Right hindlimb (tissue), 1 donor: Measurements from ENCODE around the gene LRRC10B.
"Not testable (repeated sequence)": the region's sequence is repeated elsewhere in the genome, so short reads cannot be mapped to it uniquely, and the experiment has no call there.

Experiments
- DNase-seq: peaks from one replicate; pipeline ENCODE4 v3.0.0-alpha.2; 2018

Gene LRRC10B

DNA sequence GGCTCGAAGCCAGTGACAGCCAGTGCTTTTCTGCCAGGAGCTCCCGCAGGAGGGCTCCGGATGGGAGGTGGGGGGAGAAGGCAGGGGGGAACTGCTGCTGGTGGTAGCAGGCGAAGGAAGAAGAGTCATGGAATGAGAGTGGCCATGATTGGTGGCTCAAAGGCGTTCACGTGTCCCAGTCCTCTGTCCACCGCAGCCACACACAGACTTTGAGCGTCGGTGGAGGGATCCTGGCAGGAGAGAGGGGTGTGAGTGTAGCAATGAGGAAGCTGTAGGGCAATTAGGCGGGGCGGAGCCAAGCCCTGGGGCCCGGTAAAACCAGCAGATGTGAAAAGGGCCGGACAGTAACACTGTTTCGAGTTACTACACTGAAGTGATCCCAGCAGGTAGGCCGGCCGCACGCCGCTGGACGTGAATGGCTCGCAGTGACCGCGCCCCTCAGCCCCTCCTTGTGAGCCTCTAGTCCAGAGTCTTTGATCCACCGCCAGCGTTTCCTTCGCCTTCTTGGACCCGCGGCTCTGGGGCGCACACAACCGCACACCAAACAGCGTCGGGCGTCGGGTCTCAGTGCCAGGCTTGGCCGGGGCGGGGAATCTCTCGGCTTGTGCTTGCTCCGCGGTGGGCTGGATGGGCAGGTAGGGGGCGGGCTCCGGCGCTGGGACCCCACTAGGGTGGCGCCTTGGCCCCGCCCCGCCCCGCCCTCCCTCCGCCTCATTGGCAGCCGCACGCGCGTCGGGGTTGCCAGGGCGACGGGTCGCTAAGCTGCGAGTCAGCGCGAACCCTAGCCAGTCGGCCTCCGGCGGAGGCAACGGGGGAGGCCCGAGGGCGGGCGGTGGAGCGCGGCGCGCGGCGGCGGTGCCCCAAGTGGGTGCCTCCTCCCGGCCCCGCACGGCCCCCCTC is at the start of gene LRRC10B:
TSS of gene LRRC10B (plus strand) at position 788 of the 900 bp plus-strand sequence. CDS start 250 bp downstream, outside the sequence.
- peak; percentile 58 for DNase-seq

DNA sequence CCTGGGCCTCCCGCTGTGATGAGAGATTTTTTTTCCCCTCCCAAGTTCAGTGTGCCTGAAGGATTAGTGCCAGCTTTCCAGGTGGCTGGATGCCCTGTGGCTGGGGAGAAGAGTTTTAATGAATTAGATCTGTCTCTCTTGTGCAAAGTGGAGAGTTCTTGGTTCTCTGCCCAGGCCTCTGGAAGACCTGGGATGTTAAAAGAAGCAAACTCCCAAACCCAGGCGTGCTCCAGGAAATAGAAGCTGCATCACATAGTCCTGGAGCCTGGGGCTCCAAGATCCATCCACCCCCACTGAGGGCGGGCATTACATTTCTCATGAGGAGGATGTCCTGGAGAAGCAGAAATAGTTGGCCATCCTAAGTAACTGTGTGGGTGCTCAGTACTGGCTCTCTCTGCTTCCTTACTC is 48.1 kb upstream of the LRRC10B start:
- peak; percentile 81 for DNase-seq

DNA sequence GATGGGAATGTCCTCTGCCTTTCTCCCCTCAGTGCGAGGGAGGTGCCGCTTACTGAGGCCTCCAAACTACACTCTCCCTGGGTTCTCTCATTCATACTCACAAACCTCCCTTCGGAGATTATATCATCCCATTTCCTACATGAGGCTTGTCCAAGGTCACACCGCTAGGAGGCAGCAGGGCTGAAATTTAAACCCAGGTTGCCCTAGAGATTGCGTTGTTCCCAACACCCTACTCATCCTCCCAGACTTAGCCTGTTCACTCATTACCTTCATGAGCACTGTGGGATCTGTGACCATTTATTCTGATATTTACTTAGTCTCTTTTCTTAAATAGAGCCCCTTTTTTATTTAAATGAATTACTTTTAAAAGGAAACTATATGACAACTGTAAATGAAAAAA is 47.6 kb upstream of the LRRC10B start:
- no peak for DNase-seq

DNA sequence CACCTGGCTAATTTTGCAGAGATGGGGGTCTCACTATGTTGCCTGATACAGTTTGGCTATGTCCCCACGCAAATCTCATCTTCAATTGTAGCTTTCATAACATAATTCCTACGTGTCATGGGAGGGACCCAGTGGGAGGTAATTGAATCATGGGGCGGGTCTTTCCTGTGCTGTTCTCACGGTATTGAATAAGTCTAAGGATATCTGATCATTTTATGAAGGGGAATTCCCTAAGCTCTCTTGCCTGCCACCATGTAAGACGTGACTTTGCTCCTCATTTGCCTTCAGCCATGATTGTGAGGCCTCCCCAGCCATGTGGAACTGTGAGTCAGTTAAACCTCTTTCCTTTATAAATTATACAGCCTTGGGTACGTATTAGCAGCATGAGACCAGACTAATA is 40.9 kb upstream of the LRRC10B start:
- DNase-seq: not testable (repeated sequence)

DNA sequence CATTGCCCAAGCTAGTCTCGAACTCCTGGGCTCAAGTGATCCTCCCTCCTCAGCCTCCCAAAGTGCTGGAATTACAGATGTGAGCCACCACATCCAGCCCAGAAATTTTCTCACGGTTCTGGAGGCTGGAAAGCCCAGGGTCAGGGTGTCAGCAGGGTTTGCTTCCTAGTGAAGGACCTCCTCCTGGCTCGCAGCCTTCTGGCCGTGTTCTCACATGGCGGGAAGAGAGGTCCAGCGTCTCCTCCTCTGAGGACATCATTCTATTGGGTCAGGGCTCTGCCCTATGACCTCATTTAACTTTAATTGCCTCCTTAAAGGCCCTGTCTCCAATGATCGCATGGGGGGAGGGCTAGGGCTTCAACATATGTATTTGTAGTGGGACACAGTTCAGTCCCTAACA is 40.5 kb upstream of the LRRC10B start:
- DNase-seq: no peak

DNA sequence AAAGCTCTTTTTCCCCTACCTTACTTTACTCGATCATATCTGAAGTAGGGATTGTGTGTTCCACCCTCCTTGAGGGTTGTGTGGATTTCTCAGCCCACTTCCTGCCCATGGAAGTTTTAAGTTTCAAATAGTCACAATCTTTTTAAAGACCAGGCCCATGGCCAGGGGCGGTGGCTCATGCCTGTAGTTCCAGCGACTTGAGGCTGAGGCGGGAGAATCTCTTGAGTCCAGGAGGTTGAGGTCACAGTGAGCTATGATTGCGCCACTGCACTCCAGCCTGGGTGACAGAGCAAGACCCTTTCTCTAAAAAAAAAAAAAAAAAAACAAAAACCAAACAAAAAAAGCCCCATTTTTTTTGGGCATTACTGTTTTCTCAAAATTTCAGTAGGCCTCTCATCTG is 36.3 kb upstream of the LRRC10B start:
- peak; percentile 63 for DNase-seq

DNA sequence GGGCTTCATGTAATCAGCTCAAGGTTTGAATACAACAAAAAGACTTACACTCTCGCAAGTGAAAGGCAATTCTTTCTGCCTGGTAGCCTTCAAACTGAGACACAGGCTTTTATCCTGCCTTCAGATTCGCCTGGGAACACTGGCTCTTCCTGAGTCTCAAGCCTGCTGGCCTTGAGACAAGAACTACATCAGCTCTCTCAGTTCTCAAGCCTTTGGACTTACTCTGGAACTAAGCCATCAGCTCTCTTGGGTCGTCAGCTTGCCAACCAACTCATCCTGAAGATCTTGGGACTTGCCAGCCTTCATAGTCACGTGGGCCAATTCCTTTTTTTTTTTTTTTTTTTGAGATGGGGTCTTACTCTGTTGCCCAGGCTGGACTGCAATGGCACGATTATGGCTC is 35.7 kb upstream of the LRRC10B start:
- peak; percentile 58 for DNase-seq

DNA sequence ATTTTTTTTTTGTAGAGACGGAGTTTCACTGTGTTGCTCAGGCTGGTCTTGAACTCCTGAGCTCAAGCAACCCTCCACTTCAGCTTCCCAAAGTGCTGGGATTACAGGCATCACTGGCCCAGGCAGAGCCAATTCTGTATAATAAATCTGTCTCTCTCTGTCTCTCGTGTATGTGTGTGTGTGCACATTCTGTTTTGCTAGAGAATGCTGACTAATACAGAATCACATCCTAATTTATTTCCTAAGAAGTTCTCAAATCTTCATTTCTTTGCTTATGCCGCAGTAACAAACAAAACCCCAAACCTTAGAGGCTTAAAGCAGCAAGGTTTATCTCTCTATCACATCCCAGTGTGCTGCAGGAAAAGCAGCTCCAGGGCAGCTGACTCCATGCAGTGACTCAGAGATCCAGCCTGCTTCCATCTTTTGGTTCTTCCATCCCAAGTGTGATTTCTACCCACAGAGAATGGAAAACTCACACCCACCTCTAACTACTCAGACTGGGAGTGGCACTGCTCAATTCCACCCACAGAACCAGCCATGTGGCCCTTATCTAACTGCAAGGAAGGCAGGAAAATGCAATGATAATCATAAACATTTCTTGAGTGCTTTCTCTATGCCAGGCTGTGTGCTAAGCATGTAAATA is 35.1 kb upstream of the LRRC10B start:
- DNase-seq: no peak

DNA sequence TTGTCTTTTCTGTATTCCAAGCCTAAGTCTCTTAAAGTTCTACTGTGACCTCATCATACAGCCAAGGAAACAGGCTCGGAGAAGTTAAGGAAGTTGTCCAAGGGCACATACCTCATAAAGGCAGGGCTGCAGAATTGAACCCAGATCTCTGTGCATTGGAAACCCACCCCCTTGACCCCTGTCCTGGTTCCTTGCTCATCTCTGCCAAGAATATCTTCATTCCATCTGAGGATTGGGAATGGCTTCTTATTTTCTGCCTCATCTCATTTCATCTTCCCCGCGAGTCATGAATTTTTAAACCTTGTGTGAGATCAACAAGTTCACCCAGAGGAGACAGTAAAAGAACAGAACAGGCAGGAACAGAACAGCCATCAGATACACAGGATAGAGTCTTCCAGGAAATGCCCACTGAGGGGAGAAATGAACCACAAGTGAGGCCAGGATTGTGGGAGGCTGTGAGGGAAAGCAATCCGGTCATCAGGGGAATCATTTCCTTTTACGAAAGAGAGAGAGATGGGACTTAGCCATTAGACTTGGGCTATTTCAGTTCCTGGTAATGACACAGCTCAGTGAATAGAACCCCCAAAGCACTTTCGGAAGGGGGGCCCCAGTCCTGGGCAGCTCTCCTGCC is 34.4 kb upstream of the LRRC10B start:
- no peak for DNase-seq

DNA sequence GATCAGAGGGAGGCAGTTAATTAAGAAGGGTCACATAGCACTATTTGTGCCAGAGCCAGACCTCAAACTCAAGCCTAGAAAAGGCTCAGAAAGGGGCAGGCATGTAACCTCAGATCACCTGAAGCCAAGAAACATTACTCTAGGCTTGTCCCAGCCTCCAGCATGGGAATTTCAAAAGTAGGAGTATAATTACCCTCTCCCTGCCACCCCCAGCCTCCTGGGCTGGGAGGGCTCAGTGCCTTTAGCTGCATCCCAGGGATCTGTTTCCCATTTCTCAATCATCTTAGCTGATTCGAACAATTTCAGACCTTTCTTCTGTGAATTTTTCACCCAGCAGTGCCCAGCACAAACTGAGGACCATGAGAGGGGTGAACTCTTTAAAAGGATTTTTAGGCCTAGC is 33.1 kb upstream of the LRRC10B start:
- DNase-seq: no peak

DNA sequence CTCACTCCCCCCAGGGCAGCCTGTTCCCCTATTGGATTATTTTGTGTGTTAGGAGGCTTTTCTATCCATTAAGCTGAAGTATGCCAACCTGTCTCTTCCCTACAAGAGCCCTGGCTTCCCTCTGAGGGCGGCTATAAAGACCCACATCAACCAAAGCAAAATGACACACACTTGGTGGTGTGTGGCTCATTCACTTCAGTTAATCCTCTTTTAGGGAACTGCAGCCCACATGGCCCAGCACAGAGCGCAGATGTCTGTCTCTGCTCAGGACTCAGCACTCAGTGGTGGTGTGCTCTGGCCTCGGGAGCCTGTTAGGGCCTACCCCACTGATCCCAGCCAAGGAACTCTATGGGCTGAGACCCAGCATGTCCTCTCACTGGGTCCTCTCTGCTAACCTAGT is 32.2 kb upstream of the LRRC10B start:
- no peak for DNase-seq

DNA sequence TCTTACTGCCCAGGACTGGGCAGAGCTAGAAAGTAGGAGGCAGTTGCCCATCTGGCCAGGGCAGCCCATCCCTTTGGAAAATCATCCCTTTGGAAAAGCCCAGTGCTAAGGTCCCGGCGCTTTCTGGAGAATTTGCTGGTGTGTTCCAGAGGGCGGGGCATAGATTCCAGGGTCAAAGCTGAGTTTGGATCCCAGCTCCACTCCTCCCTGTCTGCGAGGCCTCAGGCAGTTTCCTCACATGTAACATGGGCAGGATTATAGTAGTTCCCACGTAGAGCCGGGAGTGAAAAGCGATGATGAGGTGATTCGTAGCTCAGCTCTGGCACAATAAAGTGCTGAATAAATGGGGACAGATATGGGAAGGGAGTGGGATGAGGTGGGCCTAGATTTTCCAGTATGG is 31.4 kb upstream of the LRRC10B start:
- no peak for DNase-seq

DNA sequence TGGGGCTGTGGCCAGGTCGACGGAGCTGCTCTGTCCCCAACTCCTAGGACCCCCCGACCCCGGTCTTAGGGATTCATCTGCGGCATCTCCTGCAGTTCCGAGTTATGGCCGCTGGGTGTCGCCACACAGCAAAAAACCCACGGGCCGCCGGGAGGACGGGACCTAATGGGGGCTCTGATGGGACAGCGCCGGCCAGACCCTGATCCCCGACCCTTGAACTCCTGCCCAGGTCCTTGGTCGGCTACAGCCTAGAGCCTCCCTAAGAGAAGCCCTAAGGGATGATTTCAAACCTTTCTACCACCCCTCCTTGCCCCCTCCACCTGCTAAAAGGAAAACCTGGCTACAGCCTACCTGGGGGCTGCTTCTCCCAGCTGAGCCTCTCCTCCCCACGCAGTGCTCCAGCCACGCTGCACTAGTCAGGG is 30.8 kb upstream of the LRRC10B start:
- peak; percentile 63 for DNase-seq

DNA sequence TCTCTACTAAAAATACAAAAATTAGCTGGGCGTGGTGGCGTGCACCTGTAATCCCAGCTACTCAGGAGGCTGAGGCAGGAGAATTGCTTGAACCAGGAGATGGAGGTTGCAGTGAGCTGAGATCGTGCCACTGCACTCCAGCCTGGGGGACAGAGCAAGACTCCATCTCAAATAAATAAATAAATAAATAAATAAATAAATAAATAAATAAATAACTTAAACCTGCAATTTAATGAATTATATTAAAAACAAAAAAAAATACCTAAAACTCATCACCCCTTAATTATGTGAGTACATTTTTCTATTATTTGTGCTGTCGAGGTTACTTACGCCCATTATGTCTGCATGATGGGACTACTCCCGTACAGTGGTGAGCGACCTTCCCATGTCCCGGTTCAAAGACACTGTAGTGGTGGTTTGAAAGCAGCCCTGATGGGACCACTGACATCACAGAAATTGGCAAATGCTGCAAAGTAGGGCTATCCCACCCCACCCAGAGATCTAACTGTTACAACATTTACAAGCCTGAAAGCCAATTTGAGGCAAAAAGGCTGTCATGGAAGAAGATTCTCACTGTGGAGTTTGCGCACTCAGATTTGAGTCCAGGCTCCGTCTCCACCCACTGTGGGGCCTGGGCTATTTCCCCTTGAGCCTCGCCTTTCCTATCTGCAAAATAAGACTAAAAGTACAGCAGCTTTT is 29.0 kb upstream of the LRRC10B start:
- DNase-seq: not testable (repeated sequence)

DNA sequence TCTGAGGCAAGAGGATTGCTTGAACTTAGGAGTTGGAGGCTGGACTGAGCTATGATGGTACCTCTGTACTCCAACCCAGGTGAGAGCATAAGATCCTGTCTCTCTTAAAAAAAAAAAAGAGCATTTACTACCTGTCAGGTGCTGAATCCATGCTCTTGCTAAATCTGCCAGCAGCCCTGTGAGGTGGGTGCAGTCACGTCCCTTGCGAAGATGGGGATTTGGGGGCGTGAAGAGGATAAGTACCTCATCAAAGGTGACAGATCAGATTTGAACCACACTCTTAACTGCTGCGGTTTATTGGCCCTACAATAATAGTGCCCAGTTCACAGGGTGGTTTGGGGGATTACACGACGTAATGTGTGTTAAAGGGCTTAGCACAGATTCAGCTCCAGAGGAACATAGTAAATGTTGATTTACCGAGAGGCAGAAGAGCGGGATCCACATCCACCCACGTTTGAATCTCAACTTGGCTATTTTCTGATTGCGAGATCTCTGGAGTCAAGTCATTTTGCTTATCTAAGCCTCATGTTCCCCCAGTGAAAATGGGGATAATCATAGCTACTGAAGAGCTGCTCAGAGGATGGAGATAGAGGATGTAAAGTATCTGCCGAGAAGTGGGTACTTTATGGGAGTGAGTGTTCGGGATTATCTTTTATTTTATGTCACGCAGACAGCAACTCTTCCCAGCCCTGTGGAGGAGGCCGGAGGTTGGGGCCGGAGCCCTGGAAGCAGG is 28.1 kb upstream of the LRRC10B start:
- no peak for DNase-seq

DNA sequence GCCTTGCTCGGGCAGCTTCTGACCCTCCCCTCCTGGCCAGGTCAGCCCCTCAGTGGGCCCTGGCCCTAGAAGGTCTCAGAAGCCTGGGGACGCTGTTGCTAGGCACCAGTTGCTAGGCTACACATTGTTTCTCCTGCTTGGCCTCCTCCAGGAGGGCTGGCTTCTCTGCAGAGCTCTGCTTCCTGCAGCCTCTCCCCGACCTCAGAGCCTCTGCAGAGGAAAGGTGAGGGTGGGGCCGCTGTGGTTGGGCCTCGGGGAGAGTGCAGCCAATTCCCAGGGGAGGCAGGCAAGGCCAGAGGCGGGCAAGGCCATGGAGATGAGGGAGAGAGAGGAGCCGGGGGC is 27.6 kb upstream of the LRRC10B start:
- DNase-seq: peak; percentile 71

DNA sequence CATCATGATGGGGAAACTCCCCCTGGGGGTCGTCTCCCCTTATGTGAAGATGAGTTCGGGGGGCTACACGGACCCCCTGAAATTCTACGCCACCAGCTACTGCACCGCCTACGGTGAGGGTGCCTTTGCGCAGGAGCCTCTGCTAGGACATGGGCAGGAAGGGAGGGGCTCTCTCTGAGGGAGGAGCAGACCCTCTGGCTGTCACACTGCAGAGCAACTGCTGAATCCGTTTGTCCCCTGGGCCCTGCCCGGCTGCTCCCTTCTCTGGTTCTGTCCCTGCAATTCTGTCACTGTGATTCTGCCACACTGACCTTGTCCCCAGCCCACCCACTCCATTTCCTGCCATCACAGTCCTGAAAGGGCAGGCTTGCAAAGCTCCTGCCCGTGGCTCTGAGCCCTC is 26.7 kb upstream of the LRRC10B start:
- no peak for DNase-seq

DNA sequence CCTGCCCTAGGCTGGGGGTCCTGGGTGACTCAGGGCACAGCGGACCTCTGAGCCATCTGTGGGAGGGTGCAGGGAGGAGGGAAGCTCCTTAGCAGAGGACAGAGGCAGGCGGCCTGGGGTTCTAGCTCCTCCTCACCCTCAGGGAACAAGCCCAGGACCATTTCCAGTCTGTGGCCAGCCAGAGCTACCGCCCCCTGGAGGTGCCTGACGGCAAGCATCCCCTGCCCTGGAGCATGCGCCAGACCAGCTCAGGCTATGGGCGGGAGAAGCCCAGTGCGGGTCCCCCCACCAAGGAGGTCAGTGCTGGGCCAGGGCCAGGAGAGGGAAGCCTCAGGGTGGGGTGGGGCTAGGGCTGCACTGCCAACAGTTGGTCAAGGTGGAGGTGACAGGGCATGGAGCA is 26.0 kb upstream of the LRRC10B start:
- no peak for DNase-seq

DNA sequence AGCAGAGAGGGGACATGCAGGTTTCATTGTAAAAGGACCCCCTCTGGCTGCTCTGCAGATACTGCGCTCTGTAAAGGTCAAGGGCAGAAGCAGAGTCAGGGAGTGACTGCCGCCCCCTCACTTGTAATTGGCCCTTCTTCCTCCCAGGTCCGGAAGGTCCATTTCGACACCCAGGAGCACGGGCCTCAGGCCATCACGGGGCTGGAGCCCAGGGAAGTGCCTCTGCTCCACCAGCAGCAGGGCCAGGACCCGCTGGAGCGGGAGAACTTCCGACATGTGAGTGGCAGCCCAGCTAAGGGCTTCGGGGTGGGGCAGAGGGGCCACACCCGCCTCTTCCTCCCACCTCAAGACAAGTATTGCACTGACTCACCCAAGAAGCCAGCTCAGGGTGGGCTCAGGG is 24.0 kb upstream of the LRRC10B start:
- no peak for DNase-seq

DNA sequence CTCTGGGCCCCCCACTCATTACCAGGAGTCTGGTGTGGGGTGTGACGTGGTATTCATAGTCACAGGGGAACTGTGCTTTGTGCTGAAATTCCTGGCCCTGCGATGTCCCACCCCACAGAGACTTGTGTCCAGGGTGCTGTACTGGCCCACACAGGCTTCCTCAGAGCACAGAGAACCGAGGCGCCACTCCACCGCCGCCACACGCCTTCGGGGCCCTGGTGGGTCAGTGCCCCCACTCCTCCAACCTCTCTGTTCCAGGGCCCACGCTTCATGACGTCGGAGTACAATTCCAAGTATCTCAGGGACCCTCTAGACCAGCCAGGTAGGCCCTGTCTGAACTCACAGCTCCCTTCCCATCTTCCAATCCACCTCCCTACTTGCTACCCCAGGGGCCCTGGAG is 23.5 kb upstream of the LRRC10B start:
- DNase-seq: no peak

DNA sequence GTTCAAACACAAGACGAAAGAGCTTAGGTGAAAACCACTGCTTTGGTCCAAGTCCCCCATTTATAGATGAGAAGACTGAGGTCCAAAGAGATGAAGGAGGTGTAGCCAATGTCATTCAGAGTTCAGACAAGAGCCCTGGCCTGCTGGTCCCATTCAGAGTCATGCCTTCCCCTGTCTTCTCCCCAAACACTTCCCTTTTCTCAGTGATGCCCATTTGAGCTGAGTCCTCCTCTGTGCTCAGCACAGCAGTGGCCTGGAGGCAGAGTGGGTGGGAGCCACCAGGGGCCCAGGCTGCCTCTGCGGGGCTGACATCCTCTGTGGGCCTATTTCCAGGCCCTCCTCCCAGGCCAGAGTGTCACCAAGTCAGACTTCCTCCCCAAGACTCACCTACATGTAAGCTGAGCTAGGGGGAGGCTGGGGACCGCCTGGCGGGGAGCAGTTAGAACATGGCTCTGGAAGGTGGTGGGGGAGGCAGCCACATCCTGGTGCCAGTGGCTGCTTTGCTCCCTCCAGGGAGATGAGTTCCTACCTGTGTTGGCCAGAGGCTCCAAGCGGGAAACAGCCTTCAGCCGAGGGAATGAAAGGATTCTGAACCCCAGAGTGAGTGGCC is 22.4 kb upstream of the LRRC10B start:
- DNase-seq: no peak

DNA sequence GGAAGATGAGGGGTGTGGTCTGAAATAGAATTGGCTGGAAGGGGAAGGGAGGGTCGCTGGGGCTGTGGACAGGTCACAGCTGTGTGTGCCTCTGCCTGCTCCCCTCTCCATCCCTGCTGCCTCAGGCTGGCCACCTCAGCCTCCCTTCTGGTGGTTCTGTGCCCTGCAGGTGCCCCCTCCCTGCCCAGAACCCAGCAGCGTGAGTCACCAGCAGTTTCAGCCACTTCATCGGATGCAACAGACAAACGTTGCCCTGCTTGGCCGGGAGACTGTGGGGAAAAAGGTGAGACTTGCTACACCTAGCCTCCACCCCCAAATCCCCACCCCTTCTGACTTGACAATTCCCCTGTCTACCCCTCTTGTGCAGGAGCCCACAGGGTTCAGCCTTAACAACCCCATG is 21.8 kb upstream of the LRRC10B start:
- no peak for DNase-seq
